Measurements from ENCODE around the gene NCOR2.

DNA sequence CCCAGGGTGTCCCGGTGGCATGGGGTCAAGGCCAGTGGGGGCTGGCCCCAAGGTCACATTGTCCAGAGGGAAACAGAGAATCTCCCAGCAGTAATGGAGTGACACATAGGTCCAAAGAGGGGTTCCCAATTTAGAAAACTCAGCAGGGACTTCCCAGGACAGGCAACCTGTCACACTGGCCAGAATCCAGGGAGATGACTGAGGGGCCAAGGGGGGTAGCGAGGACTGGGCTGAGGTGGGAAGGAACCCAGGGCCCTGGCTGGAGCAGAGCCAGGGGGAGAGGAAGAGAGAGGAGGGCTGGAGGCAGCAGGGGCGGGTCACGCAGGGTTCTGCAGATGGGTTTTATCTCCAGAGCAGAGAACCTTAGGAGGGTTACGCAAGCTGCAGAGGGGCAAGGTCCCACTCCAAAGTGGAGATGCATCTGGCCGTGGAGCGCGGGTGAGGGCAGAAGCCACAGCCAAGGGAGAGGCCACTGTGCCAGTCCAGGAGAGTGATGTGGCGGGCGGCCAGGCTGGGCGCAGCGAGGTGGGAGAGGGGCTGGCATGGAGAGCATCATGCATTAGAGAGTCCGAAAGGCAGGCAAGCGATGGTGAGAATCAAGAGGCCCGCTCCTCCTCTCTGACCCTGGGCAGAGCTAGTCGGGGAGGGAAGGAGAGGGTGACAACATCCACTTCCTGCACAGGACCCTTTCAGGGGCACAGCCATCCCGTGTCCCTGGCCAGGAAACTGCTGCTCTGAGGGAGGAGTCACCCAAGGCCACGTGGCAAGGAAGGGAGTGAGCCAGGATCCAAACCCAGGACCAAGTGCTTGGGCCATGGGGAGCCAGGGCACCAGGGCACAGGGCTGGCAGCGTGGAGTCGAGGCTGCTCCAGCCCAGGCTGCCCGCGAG, 29.0 kb downstream of the NCOR2 start:
- TF ChIP-seq, protein P1, sequence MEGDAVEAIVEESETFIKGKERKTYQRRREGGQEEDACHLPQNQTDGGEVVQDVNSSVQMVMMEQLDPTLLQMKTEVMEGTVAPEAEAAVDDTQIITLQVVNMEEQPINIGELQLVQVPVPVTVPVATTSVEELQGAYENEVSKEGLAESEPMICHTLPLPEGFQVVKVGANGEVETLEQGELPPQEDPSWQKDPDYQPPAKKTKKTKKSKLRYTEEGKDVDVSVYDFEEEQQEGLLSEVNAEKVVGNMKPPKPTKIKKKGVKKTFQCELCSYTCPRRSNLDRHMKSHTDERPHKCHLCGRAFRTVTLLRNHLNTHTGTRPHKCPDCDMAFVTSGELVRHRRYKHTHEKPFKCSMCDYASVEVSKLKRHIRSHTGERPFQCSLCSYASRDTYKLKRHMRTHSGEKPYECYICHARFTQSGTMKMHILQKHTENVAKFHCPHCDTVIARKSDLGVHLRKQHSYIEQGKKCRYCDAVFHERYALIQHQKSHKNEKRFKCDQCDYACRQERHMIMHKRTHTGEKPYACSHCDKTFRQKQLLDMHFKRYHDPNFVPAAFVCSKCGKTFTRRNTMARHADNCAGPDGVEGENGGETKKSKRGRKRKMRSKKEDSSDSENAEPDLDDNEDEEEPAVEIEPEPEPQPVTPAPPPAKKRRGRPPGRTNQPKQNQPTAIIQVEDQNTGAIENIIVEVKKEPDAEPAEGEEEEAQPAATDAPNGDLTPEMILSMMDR (optimal IDR thresholded peaks at IDR 0.05 in 1 of 3, IDR thresholded peaks at IDR 0.05 in 1 of 3, conservative IDR thresholded peaks at IDR 0.05 in 1 of 3; ENCODE audit: extremely low read depth in 1 of 3, insufficient read depth in 2 of 3, low read length in 3 of 3), result no peak
- no peak for TF ChIP-seq EZH2 (IDR thresholded peaks at IDR 0.05; ENCODE audit: low read length)

Data from keratinocyte (primary cell).